Hypothalamus (tissue), 51 donors: ENCODE measurements around the gene USP3.
"Not testable (repeated sequence)": the region's sequence is repeated elsewhere in the genome, so short reads cannot be mapped to it uniquely, and the experiment has no call there.

Experiments
- DNase-seq, 51 donors: peaks; one replicate each; lab custom pipeline; 2025; lab: John Stamatoyannopoulos, UW

Gene USP3

DNA sequence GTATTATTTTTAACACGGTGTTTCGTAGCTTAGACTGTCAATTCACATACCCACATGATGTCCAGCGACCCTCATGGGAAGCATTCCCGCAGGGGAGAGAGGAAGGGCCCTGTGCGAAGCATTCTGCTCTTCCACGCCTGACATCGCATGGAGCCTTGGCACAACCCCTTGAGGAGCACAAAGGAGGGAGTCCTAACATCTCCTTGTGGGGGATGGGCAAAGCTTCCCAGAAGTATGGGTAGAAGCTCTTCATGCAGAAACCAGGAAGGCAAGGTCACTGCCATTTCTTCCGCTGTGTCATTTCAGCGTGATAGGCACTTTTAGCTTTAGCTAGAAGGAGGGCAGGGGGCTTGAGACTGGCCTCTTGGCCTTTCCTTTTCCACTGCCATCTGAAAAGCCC, 28.7 kb upstream of the USP3 start:
- DNase-seq, result no peak

- no peak for DNase-seq
Observed at GRCh38 chr15:63476229-63476632, 28.2 kb upstream of the USP3 start.

DNA sequence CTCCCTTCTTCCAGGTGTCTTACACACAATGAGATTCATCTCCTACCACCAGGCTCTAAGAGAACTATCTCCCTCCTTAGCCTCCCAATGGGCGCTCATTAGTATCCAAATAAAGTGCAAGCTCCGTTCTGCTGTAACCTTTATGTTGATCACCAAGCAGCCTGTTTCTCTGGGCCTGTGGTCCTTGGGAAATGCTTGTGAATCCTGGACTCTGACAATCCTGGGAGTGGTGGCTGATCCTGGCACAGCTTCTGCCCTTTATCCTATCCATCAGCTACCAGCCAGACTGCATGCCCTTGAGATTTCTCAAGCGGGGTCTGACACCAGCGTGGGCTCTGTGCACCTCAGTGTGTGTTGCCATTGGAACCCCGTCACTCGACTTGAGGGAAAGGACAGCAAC, 26.1 kb upstream of the USP3 start:
- no peak for DNase-seq

- DNase-seq, result no peak
Observed at GRCh38 chr15:63480441-63480821, 24.0 kb upstream of the USP3 start.

DNA sequence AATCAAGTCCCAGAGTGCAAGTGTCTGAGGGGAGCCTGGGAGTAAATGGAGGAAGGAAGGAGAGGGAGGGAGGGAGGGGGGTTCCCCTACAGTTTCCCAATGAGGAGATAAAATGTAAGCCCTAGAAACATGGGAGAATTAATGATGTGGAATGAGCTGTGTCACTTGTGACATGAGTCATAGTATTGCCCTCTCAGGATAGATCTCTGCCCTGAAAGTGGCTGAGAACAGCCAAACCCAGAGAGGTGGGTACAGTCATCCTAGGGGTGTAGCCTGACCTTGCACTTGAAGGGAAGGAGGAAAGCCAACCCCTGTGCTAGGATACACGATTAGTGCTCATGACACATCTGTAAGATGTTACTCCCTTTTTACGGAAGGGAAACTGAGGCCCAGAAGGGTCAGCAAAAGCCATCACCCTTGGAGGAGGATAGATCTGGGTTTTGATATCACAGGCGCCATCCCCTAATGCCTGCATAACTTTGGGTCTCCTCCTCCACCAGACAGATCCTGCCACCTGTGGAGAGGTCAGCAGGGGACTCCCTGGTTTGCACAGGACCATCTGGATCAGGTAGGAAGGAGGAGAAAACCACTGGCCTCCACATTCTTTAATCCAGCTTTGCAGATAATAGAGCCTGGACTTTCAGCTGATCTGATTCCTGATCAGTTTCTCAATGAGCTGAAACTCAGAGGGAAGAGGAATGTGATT, 23.1 kb upstream of the USP3 start:
- DNase-seq, result no peak

DNA sequence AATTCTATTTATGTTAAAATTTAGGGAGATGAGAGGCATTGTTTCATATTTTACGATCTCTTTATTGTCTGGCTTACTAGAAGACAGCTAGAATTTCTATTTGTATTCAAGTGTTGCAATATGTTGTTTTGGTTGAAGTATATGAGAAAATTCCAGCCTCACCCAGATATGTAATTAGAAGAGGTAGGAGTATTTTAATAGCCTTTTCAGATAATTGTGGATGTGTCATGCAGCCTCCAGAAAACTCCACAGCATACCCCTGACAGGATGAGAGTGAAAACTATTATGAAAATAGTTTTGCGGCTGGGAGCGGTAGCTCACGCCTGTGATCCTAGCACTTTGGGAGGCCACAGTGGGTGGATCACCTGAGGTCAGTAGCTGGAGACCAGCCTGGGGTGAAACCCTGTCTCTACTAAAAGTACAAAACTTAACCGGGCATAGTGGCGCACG, 21.5 kb upstream of the USP3 start:
- DNase-seq, result peak in 1 of 51 donors; percentile 16

DNA sequence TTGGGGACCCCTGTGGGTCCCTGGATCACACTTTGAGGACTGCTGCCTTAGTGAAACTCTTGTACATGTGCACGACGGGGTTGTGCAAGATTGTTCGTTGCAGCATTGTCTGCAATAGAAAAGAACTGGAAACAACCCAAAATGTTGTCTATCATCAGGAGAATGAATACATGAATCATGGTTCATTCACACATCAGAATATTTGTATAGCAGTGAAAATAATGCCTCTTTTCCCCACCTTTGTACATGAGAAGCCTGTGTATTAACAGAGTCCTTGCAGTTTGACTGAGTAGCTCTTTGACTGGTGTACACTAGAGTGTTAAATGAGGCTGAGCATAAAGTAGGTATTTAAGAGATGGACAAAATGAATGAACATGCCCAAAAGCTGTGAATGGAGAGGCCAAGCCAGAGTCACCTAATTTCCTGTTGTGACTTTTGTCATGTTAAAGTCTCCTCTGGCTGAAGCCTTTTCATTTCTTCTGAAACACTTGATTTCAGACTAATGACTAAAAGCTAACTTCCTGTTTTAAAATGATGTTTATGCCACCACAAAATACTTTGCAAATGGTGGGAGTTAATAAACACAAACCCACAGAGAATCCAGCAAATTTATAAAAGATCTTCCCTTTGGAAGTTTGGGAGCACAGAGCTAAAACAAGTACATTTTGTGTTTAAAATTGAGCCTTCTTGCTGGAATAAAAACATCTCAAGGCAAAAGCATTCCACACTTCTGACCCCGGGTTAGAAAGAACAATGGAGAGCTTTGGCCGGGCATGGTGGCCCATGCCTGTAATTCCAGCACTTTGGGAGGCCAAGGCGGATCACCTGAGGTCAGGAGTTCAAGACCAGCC, 20.6 kb upstream of the USP3 start:
- no peak for DNase-seq

GRCh38 chr15:63484433-63485186, 19.8 kb upstream of the USP3 start:
- DNase-seq, result no peak

DNA sequence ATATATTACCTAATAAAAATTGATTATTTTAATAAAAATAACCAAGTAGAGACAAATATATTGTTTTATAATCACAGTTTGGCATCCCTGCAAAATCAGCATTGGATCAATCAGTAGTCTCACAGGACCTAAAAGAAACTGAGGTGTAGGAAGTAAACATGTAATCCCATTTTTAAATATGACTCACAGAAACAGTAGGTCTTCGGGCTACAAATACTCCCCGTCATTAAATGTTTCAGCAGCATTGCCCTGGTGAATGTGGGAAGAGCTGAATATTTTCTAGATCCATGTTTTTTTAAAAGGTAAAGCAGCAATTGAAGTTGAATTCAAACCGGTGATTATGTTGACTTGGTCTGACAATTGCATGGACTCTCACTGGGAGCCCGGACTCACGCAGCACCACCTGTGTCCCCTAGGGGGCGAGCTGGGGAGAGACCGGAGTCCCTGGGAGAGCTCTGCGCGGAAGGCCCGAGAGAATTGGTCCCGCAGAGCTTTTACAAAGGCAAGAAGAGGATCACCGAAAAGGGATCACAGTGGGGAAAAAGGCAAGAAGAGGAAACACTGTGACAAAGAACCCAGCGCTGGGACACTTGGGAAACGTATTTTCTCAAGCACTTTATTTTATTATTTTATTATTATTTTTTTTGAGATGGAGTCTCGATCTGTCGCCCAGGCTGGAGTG, 17.2 kb upstream of the USP3 start:
- peak in 50 of 51 donors; percentile 6 to 88 (median 65) for DNase-seq

GRCh38 chr15:63487758-63488397, 16.5 kb upstream of the USP3 start:
- not testable (repeated sequence) for DNase-seq

- DNase-seq, result no peak
Observed at GRCh38 chr15:63488398-63488960, 15.9 kb upstream of the USP3 start.

GRCh38 chr15:63489352-63489751, 15.0 kb upstream of the USP3 start:
- no peak for DNase-seq

GRCh38 chr15:63490345-63491034, 13.9 kb upstream of the USP3 start:
- DNase-seq, result no peak

DNA sequence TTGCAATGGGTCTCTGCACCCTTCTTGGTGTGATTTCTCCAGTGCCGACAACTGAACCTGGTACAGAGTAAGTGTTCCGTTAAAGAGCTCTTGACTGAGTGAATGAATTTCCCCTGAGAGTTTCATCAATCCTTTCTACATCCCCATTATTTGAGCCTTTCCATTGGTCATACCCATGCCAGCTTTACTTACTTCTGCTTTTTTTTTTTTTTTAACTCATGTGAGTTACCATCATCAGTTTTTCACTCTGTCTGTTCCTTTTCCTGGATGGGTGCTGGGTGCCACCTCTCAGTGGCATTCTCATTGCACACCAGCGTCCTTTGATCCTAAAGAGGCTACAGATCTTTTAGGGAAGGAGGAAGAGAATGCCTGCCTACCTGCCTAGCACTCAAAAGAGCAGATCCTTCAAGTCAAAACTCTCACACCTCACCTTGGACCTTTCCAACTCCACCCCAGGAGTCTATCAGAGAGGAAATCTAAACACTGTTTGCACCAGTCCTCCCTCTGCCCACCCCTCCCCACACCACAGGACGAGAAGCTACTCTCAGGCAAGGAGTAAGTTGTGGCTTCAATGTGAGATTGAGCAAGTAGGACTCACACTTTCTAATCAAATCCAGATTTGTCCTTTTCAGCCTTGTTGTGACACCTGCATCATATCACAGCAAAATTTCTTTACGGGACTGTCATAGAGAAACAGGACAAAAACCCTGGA, 13.1 kb upstream of the USP3 start:
- DNase-seq, result no peak

DNA sequence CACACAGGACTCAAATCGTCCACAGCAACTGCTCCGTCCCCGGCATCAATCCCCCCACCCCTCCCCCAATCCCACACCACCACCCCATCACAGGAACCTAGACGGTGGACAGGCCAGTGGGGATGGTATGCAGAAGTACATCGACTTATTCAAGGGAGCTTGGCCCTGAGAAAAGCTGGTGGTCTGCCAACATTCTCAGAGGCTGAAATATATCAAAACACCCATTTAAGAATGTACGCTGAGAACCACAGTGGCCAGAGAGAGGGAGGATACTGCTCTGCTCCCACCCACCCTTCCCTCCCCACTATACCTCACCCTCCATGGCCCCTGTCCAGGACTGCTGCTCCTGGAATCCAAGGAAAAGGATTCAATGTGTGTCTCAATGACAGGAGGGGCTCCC, 12.4 kb upstream of the USP3 start:
- no peak for DNase-seq

GRCh38 chr15:63492541-63493077, 11.8 kb upstream of the USP3 start:
- DNase-seq, result no peak

DNA sequence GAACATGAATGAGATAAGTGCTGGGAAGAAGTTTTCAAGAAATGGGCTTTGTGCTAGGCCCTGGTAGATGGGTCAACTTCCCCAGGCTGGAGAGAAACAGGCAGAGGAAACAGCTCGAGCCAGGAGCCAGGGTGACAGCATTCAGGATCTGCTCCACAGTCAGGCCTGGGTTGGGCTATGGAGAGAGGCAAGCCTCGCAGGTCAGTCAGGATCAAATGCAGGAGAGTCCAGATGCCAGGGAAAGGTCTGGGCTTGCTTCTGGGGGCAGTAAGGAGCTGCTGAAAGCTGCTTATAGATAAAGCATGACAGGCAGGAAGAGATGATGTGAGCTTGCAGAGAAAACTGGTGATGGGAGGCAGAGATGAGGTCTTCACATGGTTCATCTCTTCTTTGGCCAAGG, 11.0 kb upstream of the USP3 start:
- no peak for DNase-seq

DNA sequence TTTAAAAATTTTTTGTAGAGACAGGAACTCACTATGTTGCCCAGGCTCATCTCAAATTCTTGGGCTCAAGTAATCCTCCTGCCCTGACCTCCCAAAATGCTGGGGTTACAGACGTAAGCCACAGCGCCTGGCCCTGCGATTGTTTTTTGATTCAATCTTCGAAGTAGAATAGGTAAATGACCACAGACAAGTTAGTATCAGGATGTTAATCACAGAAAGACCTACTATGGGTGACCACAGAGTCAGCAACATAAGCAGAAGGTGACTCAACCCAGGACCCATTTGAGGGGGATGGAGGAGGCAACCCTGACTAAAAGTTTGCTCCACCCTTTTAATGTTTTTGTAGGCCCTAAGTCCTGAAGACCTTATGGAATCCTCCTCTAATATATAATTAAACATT, 10.0 kb upstream of the USP3 start:
- DNase-seq, result no peak
